Activated CD4-positive, alpha-beta T cell treated with anti-CD3 and anti-CD28 coated beads, Interleukin-2, amount 50 U/mL, for 1 hour (primary cell): ENCODE measurements around the gene NLGN2.

Experiments used
- DNase-seq: peaks from one replicate; pipeline ENCODE4 v3.0.0-alpha.2; 2020

The NLGN2 gene

GRCh38 chr17:7392696-7393612 lies 14.7 kb upstream of the NLGN2 start:
- no peak for DNase-seq

- peak; percentile 70 for DNase-seq
Measured at GRCh38 chr17:7393613-7394451, 13.8 kb upstream of the NLGN2 start.

GRCh38 chr17:7394452-7395191 lies 13.0 kb upstream of the NLGN2 start, which contains the start of gene PLSCR3:
TSS of gene PLSCR3 (minus strand) at chr17:7394525. CDS start at chr17:7394110, 415 bp downstream.
- DNase-seq = peak; percentile 75

GRCh38 chr17:7396147-7396546 lies 11.5 kb upstream of the NLGN2 start:
- DNase-seq = no peak

- DNase-seq = no peak
Measured at GRCh38 chr17:7398612-7399011, 9.0 kb upstream of the NLGN2 start.

- DNase-seq = no peak
Measured at GRCh38 chr17:7403043-7403726, 4.5 kb upstream of the NLGN2 start.

- no peak for DNase-seq
Measured at GRCh38 chr17:7403727-7403976, 4.0 kb upstream of the NLGN2 start.

- DNase-seq = peak; percentile 94
Measured at GRCh38 chr17:7403977-7404736, 3.5 kb upstream of the NLGN2 start, which contains the start of gene TMEM256. TSS of gene TMEM256 (minus strand) at chr17:7404097. CDS start at chr17:7404084, 13 bp downstream.

GRCh38 chr17:7404737-7405349 lies 2.8 kb upstream of the NLGN2 start:
- DNase-seq = peak; percentile 72

GRCh38 chr17:7405350-7406234 lies 2.1 kb upstream of the NLGN2 start:
- DNase-seq = no peak

GRCh38 chr17:7406235-7406825 lies 1.3 kb upstream of the NLGN2 start:
- DNase-seq = no peak

- no peak for DNase-seq
Measured at GRCh38 chr17:7407082-7407481, 563 bp upstream of the NLGN2 start.

- peak; percentile 35 for DNase-seq
Measured at GRCh38 chr17:7408252-7408727, 645 bp downstream of the NLGN2 start.

- DNase-seq = no peak
Measured at GRCh38 chr17:7408863-7409262, 1.2 kb downstream of the NLGN2 start.

- no peak for DNase-seq
Measured at GRCh38 chr17:7409716-7410115, 2.1 kb downstream of the NLGN2 start.

GRCh38 chr17:7410634-7411426 lies 3.2 kb downstream of the NLGN2 start:
- DNase-seq = no peak

GRCh38 chr17:7411427-7411750 lies 3.7 kb downstream of the NLGN2 start:
- no peak for DNase-seq

- DNase-seq = no peak
Measured at GRCh38 chr17:7413346-7413985, 5.8 kb downstream of the NLGN2 start.
